ENCODE data around the gene SOX18. TPM values are rescaled to one million over a fixed set of nuclear protein-coding genes. Genes with fewer than 3 reads are reported as not detected.

SOX18 gene
- total and polyA plus RNA-seq, 2 of the 4 experiments (the other 2 are of a cell fraction) = not detected

DNA sequence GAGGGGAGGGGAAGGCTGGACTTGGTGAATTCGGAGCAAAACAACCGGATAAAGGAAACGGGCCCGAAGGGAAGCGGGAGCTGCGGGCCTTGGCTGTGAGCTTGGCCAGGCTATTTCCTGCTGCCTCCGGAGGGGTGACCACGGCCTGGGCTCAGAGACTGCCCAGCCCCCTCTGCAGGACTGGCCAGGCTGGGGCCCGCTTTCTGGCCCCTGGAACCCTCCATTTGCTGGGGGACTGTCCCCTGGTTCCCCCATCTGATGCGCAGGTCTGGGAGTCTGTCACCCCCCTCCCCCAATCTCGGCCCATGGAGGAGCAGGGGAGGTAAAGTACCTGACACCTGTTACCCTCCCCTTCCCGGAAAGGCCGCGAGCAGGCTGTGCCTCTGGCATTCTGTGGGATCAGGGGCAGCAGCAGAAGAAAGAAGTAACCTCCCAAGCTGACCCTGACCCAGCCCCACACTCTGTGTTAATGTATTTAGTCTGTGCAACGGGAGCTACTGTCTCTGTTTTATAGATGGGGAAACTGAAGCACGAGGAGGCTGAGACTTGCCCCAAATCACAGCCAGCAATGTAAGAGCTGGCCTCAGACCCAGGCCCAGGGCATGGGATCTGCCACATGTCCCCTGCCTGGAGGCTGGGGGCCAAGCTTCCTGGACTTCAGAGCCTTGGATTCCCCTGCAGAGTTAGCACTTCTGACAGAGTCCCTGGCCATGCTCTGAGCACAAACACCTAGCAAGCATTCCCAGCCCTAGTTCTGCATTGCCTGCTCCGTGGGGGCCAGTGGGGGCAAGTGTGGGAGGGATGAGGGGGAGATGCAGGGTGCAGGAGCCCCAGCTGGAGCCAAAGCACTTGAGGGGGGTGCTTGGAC, 9.9 kb downstream of the SOX18 start:
- peaks cover 5% of the 10 kb centered on the region; the same call in 1 of the 2 replicates for H3K4me1 ChIP-seq (ENCODE audit: control insufficient read depth, insufficient read depth, low read length)
- H3K36me3 ChIP-seq (ENCODE audit: control insufficient read depth, insufficient read depth, low read length) = no peaks in the 10 kb centered on the region
- no peak overlapping the region for H2BK5ac ChIP-seq (ENCODE audit: low read depth, low read length, poor library complexity, severe bottlenecking)
- no peak overlapping the region for H3K14ac ChIP-seq (replicated peaks; ENCODE audit: low read depth, low read length)
- no peak overlapping the region for H4K8ac ChIP-seq (ENCODE audit: low read depth in 2 of 2, low read length in 2 of 2)
- CTCF ChIA-PET = interaction anchor here (1.7 to 1.9 kb wide), 2 partner anchors 81 to 501 kb away, joined by 6 to 8 read pairs; partner anchors contain the start of gene PTK6
- DNase-seq = no peak
- peak overlapping the region; percentile 23; the same call in 1 of the 2 replicates for H3K4me3 ChIP-seq (ENCODE audit: insufficient read depth, low read depth, low read length)
- H3K9me1 ChIP-seq (ENCODE audit: insufficient read depth, low read length) = no peaks in the 10 kb centered on the region
- no peak overlapping the region for H3K27ac ChIP-seq (ENCODE audit: insufficient read depth, low read length)
- no peak overlapping the region for H3K9ac ChIP-seq (ENCODE audit: low read depth, low read length)
- peaks cover 5% of the 10 kb centered on the region; the same call in 1 of the 2 replicates for H4K20me1 ChIP-seq (ENCODE audit: insufficient read depth, low read length)
- H3K4ac ChIP-seq (ENCODE audit: low read depth, low read length) = no peak overlapping the region
- peak overlapping the region; percentile 27; the same call in 1 of the 2 replicates for H3K4me2 ChIP-seq (ENCODE audit: low read depth, low read length)
- no peaks in the 10 kb centered on the region for H3K9me3 ChIP-seq (ENCODE audit: control insufficient read depth, insufficient read depth, low read length)
- no peak overlapping the region for H4K5ac ChIP-seq (ENCODE audit: low read depth, low read length)
- H3K79me1 ChIP-seq (ENCODE audit: low read depth in 1 of 2, low read length in 2 of 2) = no peaks in the 10 kb centered on the region
- WGBS, 2 experiments (ENCODE audit: extremely low coverage in 2 of 2, insufficient read length in 1 of 2) = 0% methylated on average over 1 of the region's 17 CpGs; no CpG with 5 or more reads in 1 of the 2 experiments
- peak; percentile 19 for ATAC-seq (ENCODE audit: low read depth)
- peaks cover 48% of the 10 kb centered on the region for H3K27me3 ChIP-seq (ENCODE audit: control insufficient read depth, insufficient read depth, low read length)
- dilution Hi-C loops (cut with HindIII; ENCODE audit: low sequenced_read_pairs, unreplicated experiment) (no loop called here), in situ Hi-C loops (cut with MboI; ENCODE audit: low sequenced_read_pairs) (no loop called here), intact Hi-C loops (cut with micrococcal nuclease) (loop anchor here (1.0 to 2.0 kb wide), 2 partner anchors 17 to 81 kb away; no protein-coding TSS in a partner anchor)
- H2BK15ac ChIP-seq (ENCODE audit: low read depth, low read length) = no peak overlapping the region
- H2BK120ac ChIP-seq (ENCODE audit: low read depth, low read length) = no peak overlapping the region
- no peak overlapping the region for H3K23ac ChIP-seq (ENCODE audit: low read depth, low read length)
- H4K91ac ChIP-seq (ENCODE audit: insufficient read depth, low read depth, low read length) = no peak overlapping the region
- POLR2A ChIA-PET (ENCODE audit: unreplicated experiment) = interaction anchor here (0.6 kb wide), 1 partner anchor 169 kb away, joined by 9 read pairs; no protein-coding TSS in a partner anchor
- H2BK20ac ChIP-seq (ENCODE audit: low read depth, low read length) = no peak overlapping the region
- no peak for TF ChIP-seq SMC3 (IDR thresholded peaks at IDR 0.05; ENCODE audit: low read depth, low read length)
- no peak for TF ChIP-seq POLR2A (IDR thresholded peaks at IDR 0.05; ENCODE audit: low read depth, low read length)
- TF ChIP-seq BHLHE40 (IDR thresholded peaks at IDR 0.05; ENCODE audit: low read depth, low read length) = no peak
- TF ChIP-seq RCOR1 (IDR thresholded peaks at IDR 0.05; ENCODE audit: insufficient replicate concordance, low read length) = no peak
- TF ChIP-seq MXI1 (IDR thresholded peaks at IDR 0.05; ENCODE audit: borderline replicate concordance, low read depth, low read length) = no peak
- TF ChIP-seq, protein P1, sequence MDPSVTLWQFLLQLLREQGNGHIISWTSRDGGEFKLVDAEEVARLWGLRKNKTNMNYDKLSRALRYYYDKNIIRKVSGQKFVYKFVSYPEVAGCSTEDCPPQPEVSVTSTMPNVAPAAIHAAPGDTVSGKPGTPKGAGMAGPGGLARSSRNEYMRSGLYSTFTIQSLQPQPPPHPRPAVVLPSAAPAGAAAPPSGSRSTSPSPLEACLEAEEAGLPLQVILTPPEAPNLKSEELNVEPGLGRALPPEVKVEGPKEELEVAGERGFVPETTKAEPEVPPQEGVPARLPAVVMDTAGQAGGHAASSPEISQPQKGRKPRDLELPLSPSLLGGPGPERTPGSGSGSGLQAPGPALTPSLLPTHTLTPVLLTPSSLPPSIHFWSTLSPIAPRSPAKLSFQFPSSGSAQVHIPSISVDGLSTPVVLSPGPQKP (IDR thresholded peaks at IDR 0.05; ENCODE audit: borderline replicate concordance, low read depth, low read length) = no peak
- TF ChIP-seq, protein P2, sequence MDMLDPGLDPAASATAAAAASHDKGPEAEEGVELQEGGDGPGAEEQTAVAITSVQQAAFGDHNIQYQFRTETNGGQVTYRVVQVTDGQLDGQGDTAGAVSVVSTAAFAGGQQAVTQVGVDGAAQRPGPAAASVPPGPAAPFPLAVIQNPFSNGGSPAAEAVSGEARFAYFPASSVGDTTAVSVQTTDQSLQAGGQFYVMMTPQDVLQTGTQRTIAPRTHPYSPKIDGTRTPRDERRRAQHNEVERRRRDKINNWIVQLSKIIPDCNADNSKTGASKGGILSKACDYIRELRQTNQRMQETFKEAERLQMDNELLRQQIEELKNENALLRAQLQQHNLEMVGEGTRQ (IDR thresholded peaks at IDR 0.05; ENCODE audit: low read depth, low read length) = no peak
- TF ChIP-seq MAFK (IDR thresholded peaks at IDR 0.05; ENCODE audit: low read depth, low read length) = no peak
- no peak for TF ChIP-seq NFE2L2 (IDR thresholded peaks at IDR 0.05; ENCODE audit: low read depth, low read length)
- TF ChIP-seq CEBPB (IDR thresholded peaks at IDR 0.05; ENCODE audit: low read depth, low read length) = no peak
- TF ChIP-seq FOS (IDR thresholded peaks at IDR 0.05; ENCODE audit: low read depth, low read length) = no peak
- TF ChIP-seq MAZ (IDR thresholded peaks at IDR 0.05; ENCODE audit: borderline replicate concordance, low read depth, low read length) = no peak; the same call in 1 of the 2 replicates
- no peak for TF ChIP-seq RFX5 (IDR thresholded peaks at IDR 0.05; ENCODE audit: low read depth, low read length)
- no peak for TF ChIP-seq CHD1 (IDR thresholded peaks at IDR 0.05; ENCODE audit: low read depth, low read length)
- H2AK9ac ChIP-seq (replicated peaks; ENCODE audit: low read depth, low read length, poor library complexity) = no peak overlapping the region
- no TSS peak for BruUV-seq (replicated peaks)
- no peak overlapping the region for H3K18ac ChIP-seq (ENCODE audit: low read depth, low read length)
- no peak overlapping the region for H3K56ac ChIP-seq (ENCODE audit: extremely low read depth, insufficient read depth, low read length)
- peak overlapping the region; percentile 91 for H2AFZ ChIP-seq (replicated peaks; ENCODE audit: low read length, poor library complexity)
- no peak overlapping the region for H2AK5ac ChIP-seq (ENCODE audit: low read depth, low read length)
